ENCODE data around the gene REEP1.

The REEP1 gene

DNA sequence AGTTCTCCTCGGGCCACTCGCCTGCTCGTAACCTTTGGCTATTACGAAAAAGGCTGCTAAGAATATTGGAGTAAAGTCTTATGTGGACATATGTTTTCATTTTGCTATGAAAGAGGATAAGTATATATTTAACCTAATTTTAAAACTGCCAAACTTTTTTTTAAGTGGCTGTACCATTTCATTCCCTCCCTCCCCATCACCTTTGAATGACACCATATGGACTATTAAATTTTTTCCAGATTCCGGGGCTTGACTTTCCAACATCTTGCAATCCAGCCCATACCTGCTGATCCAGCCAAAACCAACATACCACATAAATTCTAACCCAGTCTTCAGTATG is 31.5 kb downstream of the REEP1 start:
- no peak for DNase-seq (ENCODE audit: low read depth in 2 of 2)

- no peak for DNase-seq (ENCODE audit: low read depth in 2 of 2)
These were observed 32.1 kb downstream of the REEP1 start for GRCh38 chr2:86305195-86305914.

DNA sequence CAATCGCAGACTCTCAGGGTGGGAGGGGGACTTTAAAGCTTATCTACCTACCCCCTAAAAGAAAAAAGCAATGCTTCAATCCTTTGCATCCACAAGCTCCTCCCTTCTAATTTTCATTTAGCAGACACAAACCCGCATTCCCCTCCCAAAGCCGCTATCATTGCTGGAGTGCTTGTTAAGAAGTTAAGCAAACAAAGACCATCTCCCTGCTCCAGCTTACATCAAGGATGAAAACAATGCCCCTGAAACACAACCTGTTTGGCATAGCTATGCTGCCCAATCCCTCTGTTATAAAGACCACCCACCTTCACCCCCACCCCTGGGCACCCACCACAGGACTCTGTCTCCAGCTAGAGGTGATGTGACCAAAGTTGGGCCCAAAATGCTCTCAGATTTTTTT is 33.0 kb downstream of the REEP1 start:
- DNase-seq (ENCODE audit: low read depth in 2 of 2) = no peak

GRCh38 chr2:86302320-86302719 is 35.1 kb downstream of the REEP1 start:
- DNase-seq (ENCODE audit: low read depth in 2 of 2) = no peak

DNA sequence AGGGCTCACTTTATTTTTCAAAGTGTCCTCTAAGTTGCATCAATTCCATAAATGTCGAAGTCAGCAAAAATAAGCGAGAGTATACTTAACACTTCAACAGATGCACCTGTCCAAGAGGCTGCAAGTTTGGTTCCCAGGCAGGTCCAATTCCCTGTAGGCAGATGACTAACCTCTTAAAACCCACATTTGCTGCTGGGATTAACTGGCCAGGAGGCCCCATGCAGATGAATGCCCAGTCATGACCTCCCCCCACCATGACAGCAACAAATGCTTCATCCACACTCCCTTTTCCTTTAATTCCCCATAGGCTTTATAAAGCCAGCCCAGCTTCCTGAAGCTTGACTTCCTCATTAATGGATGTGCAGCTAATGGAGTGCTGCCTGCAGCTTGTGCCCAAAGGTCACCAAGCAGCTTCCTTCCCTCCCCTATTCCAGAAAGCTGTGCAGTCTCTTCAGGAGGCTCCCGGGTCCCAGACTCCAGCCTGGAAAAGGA is 35.7 kb downstream of the REEP1 start:
- DNase-seq (ENCODE audit: low read depth in 2 of 2) = no peak

DNA sequence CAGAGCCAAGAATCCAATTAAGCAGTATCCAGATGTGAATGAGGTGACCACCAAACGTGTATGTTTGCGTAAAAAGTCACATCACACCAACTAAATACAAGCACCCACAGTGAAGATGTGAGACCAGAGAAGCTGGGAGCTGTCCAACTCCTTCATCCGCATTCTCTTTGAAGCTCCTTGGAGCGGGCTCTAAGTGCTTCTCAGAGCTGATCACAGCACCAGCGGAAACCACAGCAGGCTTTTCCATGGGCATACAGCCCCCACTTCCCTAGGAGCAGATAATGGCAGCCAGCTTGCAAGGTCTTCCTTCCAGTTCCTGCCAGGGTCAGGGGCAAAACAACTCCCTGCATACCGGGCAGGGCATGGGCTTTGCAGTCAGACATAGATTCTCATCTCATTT is 36.4 kb downstream of the REEP1 start:
- no peak for DNase-seq (ENCODE audit: low read depth in 2 of 2)

GRCh38 chr2:86300496-86300895 is 36.9 kb downstream of the REEP1 start:
- DNase-seq (ENCODE audit: low read depth in 2 of 2) = no peak

DNA sequence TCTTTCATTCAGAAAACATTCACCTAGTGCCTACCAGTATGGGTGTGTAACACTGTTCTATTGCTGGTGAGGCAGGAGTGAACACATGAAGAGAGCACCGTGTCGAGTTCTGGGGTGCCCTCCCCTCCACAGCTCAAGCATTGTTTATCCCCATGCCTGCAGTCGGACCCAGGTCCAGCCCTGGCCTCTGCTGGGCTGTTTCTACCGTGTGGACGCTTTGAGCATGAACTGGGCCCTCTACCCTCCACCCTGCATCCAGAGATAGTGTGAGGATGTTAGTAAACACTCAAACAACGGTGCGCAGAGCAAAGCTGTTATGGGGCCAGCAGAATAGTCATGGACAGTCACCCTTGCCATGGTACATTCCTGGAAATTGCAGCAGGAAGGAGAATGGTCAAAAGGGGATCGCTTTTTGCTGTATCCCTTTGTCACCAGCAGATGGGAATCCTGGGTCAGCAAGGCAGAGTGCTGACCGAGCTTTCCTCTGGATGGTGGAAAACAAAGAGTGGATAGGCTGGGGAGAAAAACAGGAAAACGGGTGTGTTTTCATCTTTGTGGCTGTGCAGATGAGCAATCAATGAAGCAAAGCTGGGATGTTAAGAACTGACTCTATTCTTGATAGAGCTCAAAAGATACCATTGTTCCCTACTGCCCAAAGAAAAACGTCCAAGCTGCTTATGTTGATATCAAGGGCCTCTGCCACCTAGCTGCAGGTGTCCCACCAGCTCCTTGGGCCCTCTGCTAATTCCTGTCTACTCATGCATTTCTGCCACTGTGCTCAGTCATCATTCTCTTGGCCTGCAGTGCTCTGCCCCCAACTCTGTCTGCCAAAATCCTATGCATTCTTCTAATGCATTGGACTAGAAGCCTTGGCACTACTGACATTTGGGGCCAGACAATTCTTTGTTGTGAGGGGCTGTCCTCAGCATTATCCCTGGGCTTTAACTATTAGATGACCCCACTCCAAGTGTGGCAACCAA is 38.7 kb downstream of the REEP1 start:
- DNase-seq (ENCODE audit: low read depth in 2 of 2) = no peak

GRCh38 chr2:86297382-86298147 is 39.9 kb downstream of the REEP1 start:
- no peak for DNase-seq (ENCODE audit: low read depth in 2 of 2)

DNA sequence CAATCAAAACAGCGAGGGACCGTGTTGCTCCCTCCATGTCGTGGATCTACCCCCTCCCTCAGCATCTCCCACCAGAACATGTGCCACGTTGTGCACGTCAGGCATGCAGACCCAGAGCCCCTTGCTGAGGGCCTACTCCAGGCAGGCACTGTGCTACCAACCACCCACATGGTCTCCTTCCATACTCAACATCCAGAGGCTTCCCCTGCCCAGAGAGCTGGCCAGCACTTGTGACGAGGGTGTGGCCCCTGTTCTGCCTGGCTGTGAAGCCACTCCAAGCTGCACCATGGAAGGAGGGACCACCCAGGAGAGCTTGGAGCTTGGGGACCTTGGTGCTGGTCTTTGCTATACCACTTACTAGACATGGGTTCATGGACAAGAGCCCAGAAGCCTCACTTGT is 40.5 kb downstream of the REEP1 start:
- DNase-seq (ENCODE audit: low read depth in 2 of 2) = no peak

DNA sequence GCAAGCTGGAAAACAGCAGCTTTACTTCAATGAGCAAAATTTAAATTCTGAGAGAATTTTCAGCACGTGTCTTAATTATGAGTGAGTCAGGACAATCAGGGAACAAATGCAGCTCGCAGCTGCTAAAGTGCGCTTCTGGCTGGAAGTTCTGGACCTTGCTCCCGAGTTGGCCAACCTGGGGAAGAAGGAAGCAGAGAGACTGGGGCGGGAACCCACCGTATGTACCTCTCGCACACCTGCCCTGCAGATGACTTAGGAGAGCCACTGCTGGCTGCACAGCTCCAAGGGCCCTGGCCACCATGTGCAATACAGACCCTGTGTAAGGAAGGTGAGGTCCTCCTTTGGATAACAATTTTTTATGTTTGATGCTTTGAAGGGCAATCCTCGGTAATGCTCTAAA is 42.4 kb downstream of the REEP1 start:
- no peak for DNase-seq (ENCODE audit: low read depth in 2 of 2)

DNA sequence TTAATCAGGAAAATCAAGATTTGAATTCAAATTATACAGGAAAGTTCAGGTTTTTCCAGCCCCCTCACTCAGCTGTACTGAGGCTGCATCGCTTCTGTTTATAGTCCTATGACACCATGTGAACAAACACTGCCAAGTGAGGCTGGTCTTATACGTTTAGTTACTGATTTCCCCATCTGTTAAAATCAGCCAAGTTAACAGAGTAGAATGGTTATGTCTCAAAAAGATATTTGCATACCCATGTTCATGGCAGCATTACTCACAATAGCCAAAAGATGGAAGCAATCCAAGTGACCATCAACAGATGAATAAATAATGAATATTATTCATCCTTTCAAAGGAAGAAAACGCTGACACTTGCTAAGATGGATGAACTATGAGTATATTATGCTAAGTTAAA is 43.8 kb downstream of the REEP1 start:
- DNase-seq (ENCODE audit: low read depth in 2 of 2) = no peak

DNA sequence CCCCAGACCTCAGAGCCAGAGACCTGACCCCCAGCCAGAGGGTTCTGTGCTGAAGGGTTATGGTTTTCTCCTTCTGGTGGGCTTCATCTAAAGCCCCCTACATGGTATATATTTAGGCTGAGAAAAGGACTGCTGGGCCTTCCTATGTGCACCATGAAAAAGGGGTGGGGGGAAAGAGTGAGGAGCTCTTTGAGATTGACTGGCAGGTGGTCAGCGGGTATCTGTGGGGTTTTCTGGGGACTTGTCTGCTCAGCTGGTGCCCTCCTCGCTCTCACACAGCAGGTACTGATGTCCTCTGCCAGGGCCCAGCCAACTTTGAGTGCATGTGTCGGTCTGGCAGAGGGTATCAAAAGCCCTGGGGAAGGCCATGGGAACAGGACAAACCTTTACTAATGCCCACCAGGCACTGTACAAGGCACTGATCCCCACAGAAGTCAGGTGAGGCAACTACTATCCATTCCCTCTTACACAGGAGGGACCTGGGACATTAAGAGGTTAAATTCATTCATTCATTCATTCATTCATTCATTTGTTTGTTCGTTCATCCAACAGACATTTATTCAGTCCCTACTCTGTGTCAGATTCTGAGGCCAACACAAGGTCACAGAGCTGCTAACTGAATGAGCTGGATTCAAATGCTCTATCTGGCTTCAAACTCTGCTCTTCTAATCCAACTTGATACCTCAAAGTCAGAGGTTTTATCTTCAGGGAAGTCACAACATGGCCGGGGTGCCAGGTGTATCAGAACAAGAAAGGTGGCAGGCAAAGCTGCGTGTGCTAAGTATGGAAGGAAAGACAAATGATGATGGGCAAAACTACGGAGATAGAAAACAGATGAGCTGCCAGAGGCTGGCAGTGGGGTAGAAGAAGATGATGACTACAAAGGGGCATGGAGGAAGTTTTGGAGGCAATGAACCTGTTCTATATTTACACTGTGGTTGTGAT is 44.6 kb downstream of the REEP1 start:
- DNase-seq (ENCODE audit: low read depth in 2 of 2) = no peak

- DNase-seq (ENCODE audit: low read depth in 2 of 2) = no peak
These were observed 46.1 kb downstream of the REEP1 start for GRCh38 chr2:86291328-86291662.

DNA sequence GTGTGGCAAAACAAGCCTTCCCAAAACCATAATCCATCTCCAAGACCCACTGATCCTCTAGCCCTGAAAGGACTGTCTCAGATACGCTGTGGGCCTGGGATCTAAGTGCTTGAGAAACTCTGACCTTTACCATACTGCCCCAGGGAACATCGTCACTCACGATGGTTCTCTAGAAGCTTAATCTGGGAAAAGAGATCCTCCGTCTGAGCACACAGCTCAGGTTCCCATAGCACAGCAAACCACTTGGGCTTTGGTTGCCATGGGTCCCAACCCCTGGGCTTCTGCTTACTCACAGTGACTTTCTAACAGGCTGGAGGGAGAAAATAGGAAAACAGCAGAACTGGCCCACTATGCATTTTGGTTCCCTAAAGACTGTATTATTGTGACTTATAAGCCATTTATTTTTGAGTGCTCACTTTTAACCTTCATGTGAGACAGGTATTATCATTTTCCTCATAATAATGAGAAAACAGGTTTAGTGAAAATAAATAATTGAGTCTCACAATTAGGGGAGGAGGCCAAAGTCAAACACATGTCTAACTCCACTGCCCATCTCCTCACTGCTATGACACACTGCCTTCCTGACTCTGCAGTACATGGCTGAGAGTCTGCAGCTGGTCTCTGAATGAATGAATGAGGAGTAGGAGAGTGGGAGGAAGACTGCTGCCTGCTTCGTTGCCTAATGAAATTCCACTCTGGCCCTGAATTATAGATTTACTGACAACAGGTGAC is 46.7 kb downstream of the REEP1 start:
- DNase-seq (ENCODE audit: low read depth in 2 of 2) = no peak

GRCh38 chr2:86286516-86286915 is 50.9 kb downstream of the REEP1 start:
- DNase-seq (ENCODE audit: low read depth in 2 of 2) = no peak

DNA sequence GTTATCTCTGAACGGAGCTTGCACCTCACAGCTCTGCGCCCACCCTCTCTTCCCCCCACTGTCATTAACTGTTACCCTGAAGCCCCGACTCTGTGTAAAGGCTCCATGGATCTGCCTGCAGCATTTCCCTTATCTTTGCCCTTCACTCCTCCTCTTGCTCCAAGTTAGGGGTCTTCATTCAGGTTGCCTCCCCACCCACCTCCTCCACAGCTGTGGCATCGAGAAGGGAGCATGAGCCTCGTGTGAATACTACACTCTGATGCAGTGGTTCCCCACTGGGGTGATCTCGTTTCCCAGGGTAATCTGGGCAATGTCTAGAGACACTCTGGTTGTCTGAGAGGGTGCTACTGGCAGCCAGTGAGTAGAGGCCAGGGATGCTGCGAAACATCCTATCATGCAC is 51.4 kb downstream of the REEP1 start:
- DNase-seq (ENCODE audit: low read depth in 2 of 2) = no peak

GRCh38 chr2:86285571-86285970 is 51.9 kb downstream of the REEP1 start:
- DNase-seq (ENCODE audit: low read depth in 2 of 2) = no peak

DNA sequence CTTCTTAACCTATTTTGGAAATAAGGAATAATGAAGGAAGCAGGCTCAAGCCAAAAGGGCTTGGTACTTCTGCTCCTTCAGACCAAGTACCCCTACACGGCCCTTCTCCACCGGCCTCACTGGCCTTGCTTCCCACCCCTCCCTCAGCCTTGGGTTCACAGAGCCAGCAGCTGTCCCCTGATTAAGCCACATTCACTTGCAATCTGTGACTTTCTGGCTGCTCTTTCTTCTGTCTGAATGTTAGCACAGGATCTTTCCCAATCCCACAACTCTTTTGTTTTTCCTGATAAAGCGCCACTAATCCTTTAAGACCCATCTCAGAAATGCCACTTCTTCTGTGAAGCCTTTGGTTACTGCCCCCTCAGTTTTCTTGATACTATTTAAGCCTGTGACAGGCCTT is 52.4 kb downstream of the REEP1 start:
- DNase-seq (ENCODE audit: low read depth in 2 of 2) = no peak

GRCh38 chr2:86284401-86284841 is 53.0 kb downstream of the REEP1 start:
- DNase-seq (ENCODE audit: low read depth in 2 of 2) = no peak
